Panc1 (cell line): ENCODE data around the gene CEP68. TPM values are rescaled to one million over a fixed set of nuclear protein-coding genes. Genes with fewer than 3 reads are reported as not detected.
"Not testable (repeated sequence)": the region's sequence is repeated elsewhere in the genome, so short reads cannot be mapped to it uniquely, and the experiment has no call there.

Experiments
- ATAC-seq: fragments of 200-7000 bp; cut with Tn5 transposase; 2 replicates; pipeline ENCODE4 v1.9.1; 2020; ENCODE audit warnings: mild to moderate bottlenecking, moderate library complexity
- BruUV-seq: library from RNA; stranded (reverse); fragments of 400-500 nt; replicated peaks from 2 replicates; lab custom pipeline; 2021; lab: Mats Ljungman, UMichigan
- CTCF ChIA-PET: fragments of 300-600 bp; sonication (Branson Sonifier 250); formaldehyde crosslinking; loops from one replicate; lab custom pipeline; 2022; ENCODE audit warnings: antibody characterized with exemption; lab: Charles Lee
- POLR2A ChIA-PET: fragments of 300-600 bp; sonication (Branson Sonifier 250); formaldehyde crosslinking; loops from one replicate; lab custom pipeline; 2022; ENCODE audit warnings: antibody characterized with exemption; lab: Charles Lee
- DNase-seq: peaks from one replicate; pipeline ENCODE4 v3.0.0-alpha.2; 2010; ENCODE audit warnings: low read depth, low spot score
- H3K27ac ChIP-seq: 2 replicates; pipeline ENCODE4 v1.5.1; 2011; ENCODE audit warnings: mild to moderate bottlenecking, low read length, inconsistent platforms
- H3K27me3 ChIP-seq: fragments of 200-500 bp; sonication (Bioruptor generic); 2 replicates; pipeline ENCODE4 v1.6.0; 2014; ENCODE audit warnings: low read length, inconsistent platforms; ENCODE audit not compliant: control insufficient read depth, insufficient read depth
- H3K36me3 ChIP-seq: fragments of 200-500 bp; sonication (Bioruptor generic); 2 replicates; pipeline ENCODE4 v1.5.1; 2014; ENCODE audit warnings: inconsistent platforms, mild to moderate bottlenecking, low read length, moderate library complexity; ENCODE audit not compliant: control insufficient read depth, insufficient read depth
- H3K4me1 ChIP-seq: 2 replicates; pipeline ENCODE4 v1.5.1; 2011; ENCODE audit warnings: inconsistent platforms, mild to moderate bottlenecking, low read length, moderate library complexity; ENCODE audit not compliant: control insufficient read depth, insufficient read depth
- H3K4me3 ChIP-seq, 2 experiments: 2 replicates each; pipeline ENCODE4 v1.5.1; 2011 to 2012; ENCODE audit warnings: low read depth in 2 of 2, low read length in 2 of 2, mild to moderate bottlenecking in 2 of 2, inconsistent platforms in 1 of 2, moderate library complexity in 1 of 2
- H3K9me3 ChIP-seq: fragments of 200-500 bp; sonication (Bioruptor generic); 2 replicates; pipeline ENCODE4 v1.5.1; 2014; ENCODE audit warnings: low read depth, mild to moderate bottlenecking, inconsistent platforms, low read length, moderate library complexity; ENCODE audit not compliant: control insufficient read depth, insufficient read depth
- POLR2AphosphoS5 ChIP-seq: IDR thresholded peaks from 2 replicates; pipeline ENCODE4 v1.6.1; 2012; ENCODE audit warnings: mild to moderate bottlenecking, low read depth, low read length, moderate library complexity
- SIN3A ChIP-seq: IDR thresholded peaks from 2 replicates; pipeline ENCODE4 v1.6.1; 2012; ENCODE audit warnings: low read depth, mild to moderate bottlenecking, low read length, moderate library complexity, borderline replicate concordance; ENCODE audit not compliant: insufficient read depth
- TCF7L2 ChIP-seq: IDR thresholded peaks from 2 replicates; pipeline ENCODE4 v1.6.1; 2011; ENCODE audit warnings: mild to moderate bottlenecking, low read depth, low read length, inconsistent platforms
- in situ Hi-C: cut with HindIII; loops from 2 replicates; pipeline ENCODE4 v1.10.0; 2016; ENCODE audit warnings: low sequenced_read_pairs, low pct_unique_long_range_greater_than_20kb
- intact Hi-C: fragments of 100-400 bp; cut with micrococcal nuclease; formaldehyde crosslinking; loops from one replicate; pipeline ENCODE4 v1.10.0; 2022; ENCODE audit not compliant: unreplicated experiment
- total RNA-seq: library from RNA; stranded (reverse); gene quantifications from one replicate; pipeline ENCODE4 v1.2.1, GENCODE V29; 2021; ENCODE audit not compliant: unreplicated experiment
- TF ChIP-seq, protein P1 (sequence below): fragments of 450-650 bp; IDR thresholded peaks from 2 replicates; pipeline ENCODE4 v1.5.1; 2017; ENCODE audit warnings: mild to moderate bottlenecking

Gene CEP68
- total RNA-seq, 1 experiment from 2014 or later = 13.3 TPM

DNA sequence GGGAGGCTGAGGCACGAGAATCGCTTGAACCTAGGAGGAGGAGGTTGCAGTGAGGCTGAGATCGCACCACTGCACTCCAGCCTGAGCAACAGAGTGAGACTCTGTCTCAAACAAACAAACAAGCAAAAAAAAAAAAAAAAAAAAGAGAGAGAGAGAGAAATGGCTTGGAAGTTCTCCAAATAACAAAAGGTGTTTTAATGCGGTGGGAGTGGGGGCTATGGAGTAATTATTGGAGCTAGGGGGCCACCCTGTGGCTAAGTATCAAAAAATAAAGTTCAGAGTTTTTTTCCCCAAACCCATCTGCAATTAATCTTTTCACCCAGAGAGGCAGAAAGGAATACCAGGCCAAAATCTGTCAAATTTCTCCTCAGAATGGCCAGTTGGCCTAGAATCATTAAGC lies 23.0 kb upstream of the CEP68 start:
- no peak for TF ChIP-seq TCF7L2
- no peak for ATAC-seq
- Histone ChIP-seq H3K27ac (no peak overlapping the region), H3K4me1 (no peaks in the 10 kb centered on the region), H3K27me3 (no peaks in the 10 kb centered on the region), H3K4me3 (no peak overlapping the region), H3K36me3 (no peaks in the 10 kb centered on the region), H3K9me3 (no peaks in the 10 kb centered on the region)
- no peak for DNase-seq
- BruUV-seq = no TSS peak
- intact Hi-C loops = no loop called here
- in situ Hi-C loops = no loop called here
- ChIA-PET CTCF (interaction anchor here (0.6 to 1.2 kb wide), 3 partner anchors 116 to 422 kb away, joined by 4 to 12 read pairs (median 5); no protein-coding TSS in a partner anchor), POLR2A (no interaction called here)

DNA sequence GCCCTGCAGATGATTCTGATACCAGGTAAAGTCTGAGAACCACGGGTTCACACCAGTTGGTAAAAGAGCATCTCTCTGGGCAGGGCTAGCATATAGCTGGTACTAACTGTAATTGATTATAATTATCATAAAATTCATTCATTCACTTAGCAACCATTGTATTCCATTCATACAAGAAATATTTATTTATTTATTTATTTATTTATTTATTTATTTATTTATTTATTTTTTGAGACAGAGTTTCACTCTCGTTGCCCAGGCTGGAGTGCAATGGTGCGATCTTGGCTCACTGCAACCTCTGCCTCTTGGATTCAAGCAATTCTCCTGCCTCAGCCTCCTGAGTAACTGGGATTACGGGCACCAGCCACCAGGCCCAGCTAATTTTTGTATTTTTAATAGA lies 22.5 kb upstream of the CEP68 start:
- H3K9me3 ChIP-seq, POLR2A ChIA-PET, H3K27ac ChIP-seq, DNase-seq, intact Hi-C loops, H3K27me3 ChIP-seq, in situ Hi-C loops, BruUV-seq, H3K4me1 ChIP-seq, H3K36me3 ChIP-seq, ATAC-seq, H3K4me3 ChIP-seq: not testable (repeated sequence)
- CTCF ChIA-PET = interaction anchor here (1.2 kb wide), 1 partner anchor 116 kb away, joined by 12 read pairs; no protein-coding TSS in a partner anchor

DNA sequence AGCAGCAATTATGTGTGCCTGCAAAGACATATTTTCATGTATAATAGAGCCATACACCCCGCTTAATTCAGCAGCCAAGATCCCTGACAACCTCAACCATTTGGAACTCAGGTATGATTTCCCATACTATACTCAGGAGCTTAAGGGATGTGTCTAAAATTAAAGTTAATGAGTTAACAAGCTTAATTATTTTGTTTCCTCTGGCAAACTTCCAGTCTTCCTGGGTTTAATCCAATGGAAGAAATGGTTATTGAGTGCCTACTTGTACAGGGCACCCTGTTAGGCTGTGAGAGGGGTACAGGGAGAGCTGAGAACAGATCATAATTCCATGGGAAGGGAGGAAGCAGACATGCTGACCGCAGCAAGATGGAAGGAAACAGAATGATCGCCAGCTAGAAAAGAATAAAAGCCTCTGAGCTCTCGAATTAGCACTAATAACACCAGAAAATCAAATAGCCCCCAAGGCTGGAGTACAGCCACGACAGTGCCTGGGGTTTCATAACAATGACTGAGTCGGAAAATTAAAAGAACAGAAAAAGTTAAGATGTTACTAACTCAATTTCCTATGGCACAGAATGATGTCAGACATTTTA lies 20.8 kb upstream of the CEP68 start:
- H3K36me3 ChIP-seq = no peaks in the 10 kb centered on the region
- intact Hi-C loops = no loop called here
- DNase-seq = no peak
- no peaks in the 10 kb centered on the region for H3K27me3 ChIP-seq
- TF ChIP-seq POLR2AphosphoS5 (no peak), SIN3A (no peak)
- ChIA-PET CTCF (interaction anchor here (0.6 kb wide), 1 partner anchor 29 kb away, joined by 8 read pairs; no protein-coding TSS in a partner anchor), POLR2A (interaction anchor here (0.6 to 0.7 kb wide), 2 partner anchors 352 to 501 kb away, joined by 4 to 5 read pairs; no protein-coding TSS in a partner anchor)
- H3K4me3 ChIP-seq = no peak overlapping the region
- no peak overlapping the region for H3K27ac ChIP-seq
- in situ Hi-C loops = no loop called here
- no TSS peak for BruUV-seq
- ATAC-seq = no peak
- H3K4me1 ChIP-seq = no peaks in the 10 kb centered on the region
- no peaks in the 10 kb centered on the region for H3K9me3 ChIP-seq

DNA sequence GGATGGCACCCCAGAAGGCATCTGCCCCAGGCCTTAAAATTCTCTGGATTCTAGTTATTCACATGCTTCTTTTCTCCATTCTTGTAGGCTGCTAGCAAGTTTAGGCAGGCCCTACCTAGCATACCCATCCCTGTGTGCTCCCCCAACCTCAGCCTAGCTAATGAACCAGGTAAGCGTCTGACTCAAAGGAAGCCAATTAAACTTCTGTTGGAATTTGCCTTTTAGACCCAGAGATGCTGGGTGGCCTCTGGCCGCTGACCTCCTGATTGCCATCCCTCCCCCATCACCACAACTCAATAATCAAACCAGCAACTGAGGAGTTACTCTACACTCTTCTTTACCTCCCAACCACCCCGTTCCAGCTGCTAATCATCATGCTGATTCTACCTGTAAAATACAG lies 19.0 kb upstream of the CEP68 start:
- Histone ChIP-seq H3K4me1 (no peaks in the 10 kb centered on the region), H3K9me3 (no peaks in the 10 kb centered on the region), H3K27me3 (no peaks in the 10 kb centered on the region), H3K27ac (no peak overlapping the region), H3K36me3 (no peaks in the 10 kb centered on the region), H3K4me3 (no peak overlapping the region)
- in situ Hi-C loops (no loop called here), intact Hi-C loops (no loop called here)
- ChIA-PET CTCF (no interaction called here), POLR2A (no interaction called here)
- BruUV-seq = no TSS peak
- ATAC-seq = no peak
- DNase-seq = no peak
- TF ChIP-seq SIN3A = no peak
- no peak for TF ChIP-seq POLR2AphosphoS5
- TF ChIP-seq, protein P1, sequence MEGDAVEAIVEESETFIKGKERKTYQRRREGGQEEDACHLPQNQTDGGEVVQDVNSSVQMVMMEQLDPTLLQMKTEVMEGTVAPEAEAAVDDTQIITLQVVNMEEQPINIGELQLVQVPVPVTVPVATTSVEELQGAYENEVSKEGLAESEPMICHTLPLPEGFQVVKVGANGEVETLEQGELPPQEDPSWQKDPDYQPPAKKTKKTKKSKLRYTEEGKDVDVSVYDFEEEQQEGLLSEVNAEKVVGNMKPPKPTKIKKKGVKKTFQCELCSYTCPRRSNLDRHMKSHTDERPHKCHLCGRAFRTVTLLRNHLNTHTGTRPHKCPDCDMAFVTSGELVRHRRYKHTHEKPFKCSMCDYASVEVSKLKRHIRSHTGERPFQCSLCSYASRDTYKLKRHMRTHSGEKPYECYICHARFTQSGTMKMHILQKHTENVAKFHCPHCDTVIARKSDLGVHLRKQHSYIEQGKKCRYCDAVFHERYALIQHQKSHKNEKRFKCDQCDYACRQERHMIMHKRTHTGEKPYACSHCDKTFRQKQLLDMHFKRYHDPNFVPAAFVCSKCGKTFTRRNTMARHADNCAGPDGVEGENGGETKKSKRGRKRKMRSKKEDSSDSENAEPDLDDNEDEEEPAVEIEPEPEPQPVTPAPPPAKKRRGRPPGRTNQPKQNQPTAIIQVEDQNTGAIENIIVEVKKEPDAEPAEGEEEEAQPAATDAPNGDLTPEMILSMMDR = no peak
